ENCODE data around the gene CABCOCO1.

DNA sequence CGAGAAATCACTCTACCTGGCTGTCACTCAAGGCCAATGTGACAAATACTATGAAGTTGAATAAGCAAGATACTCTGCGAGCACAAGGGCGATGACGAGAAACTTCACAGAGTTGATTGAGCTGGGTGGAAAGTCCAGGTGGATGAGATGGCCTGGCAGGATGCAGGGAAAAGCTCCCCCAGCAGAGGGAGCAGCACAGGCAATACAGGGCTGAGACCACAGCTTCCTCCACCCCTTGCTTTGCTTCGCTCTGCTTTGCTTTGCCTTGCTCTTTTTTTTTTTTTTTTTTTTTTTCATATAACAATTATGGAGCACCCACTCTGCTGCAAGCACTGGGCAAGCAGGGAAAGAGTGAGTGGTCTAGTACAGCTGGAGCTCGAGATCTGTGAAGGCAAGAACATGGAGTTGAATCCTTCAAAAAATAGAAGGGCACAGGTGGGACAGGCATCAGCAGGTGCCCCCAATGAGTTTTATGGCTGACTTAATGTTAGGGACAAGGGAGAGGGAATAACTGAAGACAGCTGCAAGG, 88.3 kb downstream of the CABCOCO1 start:
- TF ChIP-seq EZH2phosphoT487 (IDR thresholded peaks at IDR 0.05; ENCODE audit: low read depth): no peak
- TF ChIP-seq, protein P1, sequence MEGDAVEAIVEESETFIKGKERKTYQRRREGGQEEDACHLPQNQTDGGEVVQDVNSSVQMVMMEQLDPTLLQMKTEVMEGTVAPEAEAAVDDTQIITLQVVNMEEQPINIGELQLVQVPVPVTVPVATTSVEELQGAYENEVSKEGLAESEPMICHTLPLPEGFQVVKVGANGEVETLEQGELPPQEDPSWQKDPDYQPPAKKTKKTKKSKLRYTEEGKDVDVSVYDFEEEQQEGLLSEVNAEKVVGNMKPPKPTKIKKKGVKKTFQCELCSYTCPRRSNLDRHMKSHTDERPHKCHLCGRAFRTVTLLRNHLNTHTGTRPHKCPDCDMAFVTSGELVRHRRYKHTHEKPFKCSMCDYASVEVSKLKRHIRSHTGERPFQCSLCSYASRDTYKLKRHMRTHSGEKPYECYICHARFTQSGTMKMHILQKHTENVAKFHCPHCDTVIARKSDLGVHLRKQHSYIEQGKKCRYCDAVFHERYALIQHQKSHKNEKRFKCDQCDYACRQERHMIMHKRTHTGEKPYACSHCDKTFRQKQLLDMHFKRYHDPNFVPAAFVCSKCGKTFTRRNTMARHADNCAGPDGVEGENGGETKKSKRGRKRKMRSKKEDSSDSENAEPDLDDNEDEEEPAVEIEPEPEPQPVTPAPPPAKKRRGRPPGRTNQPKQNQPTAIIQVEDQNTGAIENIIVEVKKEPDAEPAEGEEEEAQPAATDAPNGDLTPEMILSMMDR (IDR thresholded peaks at IDR 0.05; ENCODE audit: low read depth, low read length): peak; percentile 58
